Peyer's patch (tissue), 4 donors: ENCODE measurements around the gene KBTBD12. TPM values are rescaled to one million over a fixed set of nuclear protein-coding genes. Genes with fewer than 3 reads are reported as not detected.
"Not testable (repeated sequence)": the region's sequence is repeated elsewhere in the genome, so short reads cannot be mapped to it uniquely, and the experiment has no call there.

Source experiments
- DNase-seq, 3 donors: peaks; one replicate each; pipeline ENCODE4 v3.0.0-alpha.2; 2017 to 2019
- H3K27ac ChIP-seq, 4 donors: fragments of 200-600 bp; sonication (generic); one replicate each; pipeline ENCODE4 v1.5.1; 2016 to 2019
- H3K27me3 ChIP-seq, 2 donors: fragments of 200-600 bp; sonication (generic); one replicate each; pipeline ENCODE4 v1.5.1; 2019
- H3K36me3 ChIP-seq, 3 donors: fragments of 200-600 bp; sonication (generic); one replicate each; pipeline ENCODE4 v1.5.1; 2016 to 2019
- H3K4me1 ChIP-seq, 4 donors: fragments of 200-600 bp; sonication (generic); one replicate each; pipeline ENCODE4 v1.5.1; 2016 to 2019
- H3K4me3 ChIP-seq, 4 donors: fragments of 200-600 bp; sonication (generic); 1 replicate in 3 of 4; 2 replicates in 1 of 4; pipeline ENCODE4 v1.5.1; 2016 to 2019; ENCODE audit warnings: mild to moderate bottlenecking in 1 of 4
- H3K9me3 ChIP-seq, 4 donors: fragments of 200-600 bp; sonication (generic); one replicate each; pipeline ENCODE4 v1.5.1; 2016 to 2019; ENCODE audit warnings: mild to moderate bottlenecking in 1 of 4
- POLR2A ChIP-seq, 2 donors: fragments of 450-650 bp; IDR thresholded peaks; one replicate each; pipeline ENCODE4 v1.5.1; 2017; ENCODE audit warnings: antibody characterized with exemption in 2 of 2, mild to moderate bottlenecking in 2 of 2, moderate library complexity in 2 of 2
- total RNA-seq, 4 donors: library from RNA; depleted of rRNA; stranded (reverse); fragments of >200 nt; gene quantifications; one replicate each; pipeline ENCODE4 v1.1.0, GENCODE V29; 2016
- TF ChIP-seq, protein P1 (sequence below), 6 experiments: fragments of 450-650 bp in 4 of 6; fragments of 200-600 bp in 2 of 6; sonication (generic) in 1 of 6; IDR thresholded peaks; one replicate each; pipeline ENCODE4 v1.5.1; 2017 to 2019; ENCODE audit warnings: antibody characterized with exemption in 6 of 6, mild to moderate bottlenecking in 3 of 6, moderate library complexity in 1 of 6

KBTBD12 gene
- 1 to 10 TPM; 1.5 to 3.5 (median 2.8) TPM for total RNA-seq

- Histone ChIP-seq H3K9me3 (no peaks in the 10 kb centered on the region), H3K27me3 (no peaks in the 10 kb centered on the region), H3K36me3 (no peaks in the 10 kb centered on the region), H3K27ac (peak within 1 kb of the TSS in 2 of 4 donors; percentile 16 to 57), H3K4me1 (peaks cover 0 to 8% (median 0%) of the 10 kb centered on the region in 4 donors), H3K4me3 (peak within 1 kb of the TSS; percentile 6 to 52 (median 34))
- no peak for TF ChIP-seq POLR2A (IDR thresholded peaks at IDR 0.05)
- TF ChIP-seq, protein P1, sequence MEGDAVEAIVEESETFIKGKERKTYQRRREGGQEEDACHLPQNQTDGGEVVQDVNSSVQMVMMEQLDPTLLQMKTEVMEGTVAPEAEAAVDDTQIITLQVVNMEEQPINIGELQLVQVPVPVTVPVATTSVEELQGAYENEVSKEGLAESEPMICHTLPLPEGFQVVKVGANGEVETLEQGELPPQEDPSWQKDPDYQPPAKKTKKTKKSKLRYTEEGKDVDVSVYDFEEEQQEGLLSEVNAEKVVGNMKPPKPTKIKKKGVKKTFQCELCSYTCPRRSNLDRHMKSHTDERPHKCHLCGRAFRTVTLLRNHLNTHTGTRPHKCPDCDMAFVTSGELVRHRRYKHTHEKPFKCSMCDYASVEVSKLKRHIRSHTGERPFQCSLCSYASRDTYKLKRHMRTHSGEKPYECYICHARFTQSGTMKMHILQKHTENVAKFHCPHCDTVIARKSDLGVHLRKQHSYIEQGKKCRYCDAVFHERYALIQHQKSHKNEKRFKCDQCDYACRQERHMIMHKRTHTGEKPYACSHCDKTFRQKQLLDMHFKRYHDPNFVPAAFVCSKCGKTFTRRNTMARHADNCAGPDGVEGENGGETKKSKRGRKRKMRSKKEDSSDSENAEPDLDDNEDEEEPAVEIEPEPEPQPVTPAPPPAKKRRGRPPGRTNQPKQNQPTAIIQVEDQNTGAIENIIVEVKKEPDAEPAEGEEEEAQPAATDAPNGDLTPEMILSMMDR (IDR thresholded peaks at IDR 0.05): no peak
- no peak for DNase-seq
Observed at GRCh38 chr3:127915115-127915936, at the start of gene KBTBD12. TSS of gene KBTBD12 (plus strand) at chr3:127915232. CDS start at chr3:127923062, 7,830 bp downstream.

- no peak for DNase-seq
- no peak for TF ChIP-seq POLR2A (IDR thresholded peaks at IDR 0.05)
- TF ChIP-seq, protein P1 (IDR thresholded peaks at IDR 0.05): no peak
- no peaks in the 10 kb centered on the region for H3K4me1 ChIP-seq
Observed at GRCh38 chr3:127865941-127866340, 49.1 kb upstream of the KBTBD12 start.

GRCh38 chr3:127867412-127867811, 47.6 kb upstream of the KBTBD12 start:
- no peaks in the 10 kb centered on the region for H3K27me3 ChIP-seq
- no peak for DNase-seq

More at GRCh38 chr3:127865941-127866340, 49.1 kb upstream of the KBTBD12 start:
- no peak overlapping the region for H3K4me3 ChIP-seq
- H3K27me3 ChIP-seq: no peaks in the 10 kb centered on the region
- H3K27ac ChIP-seq: no peak overlapping the region
- no peaks in the 10 kb centered on the region for H3K9me3 ChIP-seq
- H3K36me3 ChIP-seq: no peaks in the 10 kb centered on the region

GRCh38 chr3:127867986-127868385, 47.0 kb upstream of the KBTBD12 start:
- no peaks in the 10 kb centered on the region for H3K27me3 ChIP-seq
- no peak for DNase-seq
- no peak overlapping the region for H3K4me3 ChIP-seq
- no peaks in the 10 kb centered on the region for H3K36me3 ChIP-seq
- TF ChIP-seq, protein P1 (IDR thresholded peaks at IDR 0.05): no peak
- TF ChIP-seq POLR2A (IDR thresholded peaks at IDR 0.05): no peak
- no peaks in the 10 kb centered on the region for H3K4me1 ChIP-seq
- no peaks in the 10 kb centered on the region for H3K9me3 ChIP-seq
- no peak overlapping the region for H3K27ac ChIP-seq

More at GRCh38 chr3:127867412-127867811, 47.6 kb upstream of the KBTBD12 start:
- H3K4me3 ChIP-seq: no peak overlapping the region
- no peak overlapping the region for H3K27ac ChIP-seq
- H3K36me3 ChIP-seq: no peaks in the 10 kb centered on the region
- no peaks in the 10 kb centered on the region for H3K4me1 ChIP-seq
- no peaks in the 10 kb centered on the region for H3K9me3 ChIP-seq
- TF ChIP-seq, protein P1 (IDR thresholded peaks at IDR 0.05): no peak
- TF ChIP-seq POLR2A (IDR thresholded peaks at IDR 0.05): no peak

- Histone ChIP-seq H3K27me3 (no peaks in the 10 kb centered on the region), H3K27ac (no peak overlapping the region), H3K4me3 (no peak overlapping the region), H3K4me1 (no peaks in the 10 kb centered on the region), H3K36me3 (no peaks in the 10 kb centered on the region), H3K9me3 (no peaks in the 10 kb centered on the region)
- TF ChIP-seq, protein P1 (IDR thresholded peaks at IDR 0.05): no peak
- no peak for TF ChIP-seq POLR2A (IDR thresholded peaks at IDR 0.05)
- no peak for DNase-seq
Observed at GRCh38 chr3:127870156-127870555, 44.9 kb upstream of the KBTBD12 start.

DNA sequence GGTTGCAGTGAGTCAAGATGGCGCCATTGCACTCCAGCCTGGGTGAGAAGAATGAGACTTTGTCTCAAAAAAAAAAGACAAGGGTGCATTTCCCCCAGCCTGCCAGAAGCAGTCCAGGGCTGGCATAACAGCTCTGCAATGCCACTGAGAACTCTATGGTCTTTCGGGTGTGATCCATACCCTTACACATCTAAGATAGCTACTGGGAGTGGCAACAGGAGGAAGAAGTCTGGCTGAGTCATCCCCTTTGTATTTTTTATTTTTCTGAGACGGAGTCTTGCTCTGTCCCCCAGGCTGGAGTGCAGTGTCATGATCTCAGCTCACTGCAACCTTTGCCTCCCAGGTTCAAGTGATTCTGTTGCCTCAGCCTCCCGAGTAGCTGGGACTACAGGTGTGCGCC, 40.9 kb upstream of the KBTBD12 start:
- H3K9me3 ChIP-seq, H3K4me3 ChIP-seq, H3K36me3 ChIP-seq, H3K4me1 ChIP-seq, H3K27me3 ChIP-seq, H3K27ac ChIP-seq, DNase-seq: not testable (repeated sequence)
